GM19035 (cell line): ENCODE results near the gene EXOSC5.

ENCODE experiments used
- ATAC-seq: cut with Tn5 transposase; IDR thresholded peaks from one replicate; pipeline ENCODE4 v1.9.1; 2021; ENCODE audit not compliant: unreplicated experiment

EXOSC5 gene

GRCh38 chr19:41426952-41427646 is 29.9 kb upstream of the EXOSC5 start, which contains the start of gene B3GNT8:
Gene B3GNT8, minus strand, starts transcription at chr19:41427374. Its CDS starts 596 bp downstream, at chr19:41426778.
- no peak for ATAC-seq

DNA sequence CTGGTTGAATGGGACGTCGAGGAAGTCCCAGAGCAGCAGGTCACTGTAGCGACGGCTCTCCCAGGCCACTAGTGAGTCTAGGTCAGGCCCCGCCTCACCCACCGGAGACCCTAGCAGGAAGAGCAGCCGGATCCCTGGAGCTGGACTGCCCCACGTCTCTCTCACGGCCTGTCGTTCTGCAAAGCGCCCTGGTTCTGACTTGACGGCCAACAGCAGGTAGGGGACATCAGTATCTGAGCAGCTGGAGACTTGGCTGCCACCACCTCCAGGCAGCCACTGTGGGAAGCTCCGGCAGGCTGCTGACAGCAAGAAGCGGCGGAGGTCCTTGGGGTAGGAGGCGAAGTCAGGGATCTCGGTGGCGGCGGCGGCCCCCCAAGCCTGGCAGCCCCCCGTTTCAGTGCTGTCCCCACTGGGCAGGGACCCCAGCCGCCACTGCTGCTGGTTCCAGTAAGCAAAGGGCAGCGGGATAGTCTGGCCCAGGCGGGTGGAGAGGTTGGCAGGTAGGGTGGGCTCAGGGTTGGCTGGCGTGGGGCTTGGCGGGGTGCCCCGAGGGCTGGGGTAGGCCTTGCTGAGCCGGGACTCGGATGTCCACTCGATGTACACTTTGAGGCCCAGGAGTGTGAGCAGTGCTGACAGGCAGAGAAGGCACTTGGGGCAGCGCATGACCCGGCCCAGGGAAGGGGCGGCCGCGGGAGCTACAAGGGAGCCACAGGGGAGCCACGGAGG is 29.1 kb upstream of the EXOSC5 start:
- no peak for ATAC-seq

- no peak for ATAC-seq
Measured at GRCh38 chr19:41425174-41426115, 28.3 kb upstream of the EXOSC5 start.

DNA sequence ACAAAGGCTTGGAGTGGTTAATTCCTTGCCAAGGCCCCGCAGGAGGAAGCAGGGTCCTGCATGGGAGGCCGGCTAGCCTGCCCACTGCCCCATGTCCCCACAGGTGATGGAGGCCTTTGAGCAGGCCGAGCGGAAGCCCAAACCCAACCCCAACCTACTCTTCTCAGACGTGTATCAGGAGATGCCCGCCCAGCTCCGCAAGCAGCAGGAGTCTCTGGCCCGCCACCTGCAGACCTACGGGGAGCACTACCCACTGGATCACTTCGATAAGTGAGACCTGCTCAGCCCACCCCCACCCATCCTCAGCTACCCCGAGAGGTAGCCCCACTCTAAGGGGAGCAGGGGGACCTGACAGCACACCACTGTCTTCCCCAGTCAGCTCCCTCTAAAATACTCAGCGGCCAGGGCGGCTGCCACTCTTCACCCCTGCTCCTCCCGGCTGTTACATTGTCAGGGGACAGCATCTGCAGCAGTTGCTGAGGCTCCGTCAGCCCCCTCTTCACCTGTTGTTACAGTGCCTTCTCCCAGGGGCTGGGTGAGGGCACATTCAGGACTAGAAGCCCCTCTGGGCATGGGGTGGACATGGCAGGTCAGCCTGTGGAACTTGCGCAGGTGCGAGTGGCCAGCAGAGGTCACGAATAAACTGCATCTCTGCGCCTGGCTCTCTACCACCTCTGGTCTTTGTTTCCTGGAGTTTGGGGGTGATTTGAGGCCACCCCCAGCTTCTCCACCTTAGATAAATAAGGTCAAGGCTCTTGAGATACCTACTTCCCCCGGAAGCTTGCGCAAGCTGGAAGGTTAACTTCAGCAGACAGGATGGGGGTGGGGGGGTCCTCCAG is 27.4 kb upstream of the EXOSC5 start:
- ATAC-seq: no peak

- no peak for ATAC-seq
Measured at GRCh38 chr19:41422955-41423354, 25.8 kb upstream of the EXOSC5 start.

- ATAC-seq: no peak
Measured at GRCh38 chr19:41422456-41422855, 25.3 kb upstream of the EXOSC5 start.

DNA sequence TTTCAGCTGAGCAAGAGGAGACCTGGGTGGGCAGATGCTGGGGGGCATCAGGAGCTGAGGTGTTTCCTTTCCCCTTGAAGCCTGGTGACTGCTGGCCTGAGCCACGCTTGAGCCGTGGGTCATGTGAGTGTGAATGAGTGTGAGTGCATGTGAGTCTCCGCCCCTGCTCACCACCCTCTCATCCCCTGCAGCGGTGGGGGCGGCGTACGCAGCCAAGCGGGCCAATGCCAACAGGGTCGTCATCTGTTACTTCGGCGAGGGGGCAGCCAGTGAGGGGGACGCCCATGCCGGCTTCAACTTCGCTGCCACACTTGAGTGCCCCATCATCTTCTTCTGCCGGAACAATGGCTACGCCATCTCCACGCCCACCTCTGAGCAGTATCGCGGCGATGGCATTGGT is 24.8 kb upstream of the EXOSC5 start:
- ATAC-seq: no peak

GRCh38 chr19:41421314-41421713 is 24.2 kb upstream of the EXOSC5 start:
- ATAC-seq: no peak

DNA sequence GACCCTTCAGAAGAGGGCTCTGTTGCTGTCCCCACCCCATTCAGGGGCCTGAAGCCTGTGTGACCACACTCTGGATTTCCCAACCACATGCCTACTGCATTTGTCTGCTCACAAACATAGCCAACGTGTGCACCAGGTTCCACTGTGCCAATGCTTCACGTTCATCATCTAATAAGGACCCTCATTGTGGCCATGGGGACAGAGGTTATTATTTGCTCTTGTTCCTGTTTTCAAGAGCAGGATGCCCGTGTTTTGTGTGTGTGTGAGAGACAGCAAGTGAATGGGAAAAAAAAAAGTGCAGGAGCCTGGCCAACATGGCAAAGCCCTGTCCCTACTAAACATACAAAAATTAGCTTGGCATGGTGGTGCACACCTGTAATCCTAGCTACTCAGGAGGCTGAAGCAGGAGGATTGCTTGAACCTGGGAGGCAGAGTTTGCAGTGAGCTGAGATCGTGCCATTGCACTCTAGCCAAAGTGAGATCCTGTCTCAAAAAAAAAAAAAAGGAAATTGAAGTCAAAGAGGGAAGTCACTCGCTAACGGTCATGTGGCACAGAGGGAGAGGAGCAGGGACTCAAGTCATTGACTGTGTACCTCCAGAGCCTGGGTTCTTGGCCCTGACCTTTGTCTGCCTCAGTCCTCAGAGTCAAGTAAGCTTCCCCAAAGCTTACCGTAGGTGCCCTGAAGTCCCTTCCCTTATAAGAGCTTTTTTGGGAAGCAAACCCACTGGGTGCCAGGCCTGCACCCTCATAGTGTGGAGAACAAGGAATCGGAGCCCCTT is 23.1 kb upstream of the EXOSC5 start:
- no peak for ATAC-seq

DNA sequence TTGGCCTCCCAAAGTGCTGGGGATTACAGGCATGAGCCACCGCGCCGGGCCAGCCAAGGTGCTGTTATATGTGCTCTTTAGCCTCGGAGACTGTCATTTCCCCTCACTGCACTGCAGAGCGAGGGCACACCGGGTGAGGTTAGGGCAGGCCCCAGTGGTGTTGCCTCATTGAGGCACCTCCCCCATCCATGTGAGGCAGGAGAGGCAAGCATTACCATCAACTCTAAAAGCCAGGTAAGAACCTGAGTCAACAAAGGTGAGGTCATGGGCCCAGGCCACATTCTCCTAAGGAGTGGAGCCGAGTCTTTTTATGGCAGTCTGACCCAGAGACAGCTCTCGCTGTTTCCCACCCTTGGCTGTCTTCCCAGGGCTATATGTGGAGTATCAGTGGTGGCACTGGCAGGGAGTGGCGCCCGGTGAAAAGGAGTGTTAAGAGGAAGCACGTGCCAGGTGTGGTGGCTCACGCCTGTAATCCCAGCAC is 19.1 kb upstream of the EXOSC5 start:
- no peak for ATAC-seq

- no peak for ATAC-seq
Measured at GRCh38 chr19:41415154-41415571, 18.0 kb upstream of the EXOSC5 start.

DNA sequence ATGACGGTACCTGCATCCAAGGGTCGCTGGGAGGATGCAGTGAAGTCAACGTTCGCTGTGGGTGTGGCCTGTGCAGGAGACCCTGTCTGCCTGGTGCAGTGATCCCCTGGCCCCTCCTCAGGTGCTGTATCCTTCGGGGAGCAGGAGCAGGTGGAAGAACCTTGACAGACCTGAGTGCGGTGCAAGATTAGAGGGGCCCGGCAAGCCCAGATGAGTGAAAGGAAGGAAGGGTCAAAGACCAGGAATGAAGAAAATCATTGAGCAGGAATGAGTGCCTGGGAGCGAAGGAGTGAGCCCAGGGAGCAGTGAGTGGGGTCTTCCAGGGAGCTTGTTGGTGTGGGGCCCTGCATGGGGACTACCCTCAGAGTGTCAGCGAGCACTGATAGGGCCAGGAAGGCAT is 17.3 kb upstream of the EXOSC5 start:
- ATAC-seq: no peak

GRCh38 chr19:41413947-41414346 is 16.8 kb upstream of the EXOSC5 start:
- ATAC-seq: no peak

DNA sequence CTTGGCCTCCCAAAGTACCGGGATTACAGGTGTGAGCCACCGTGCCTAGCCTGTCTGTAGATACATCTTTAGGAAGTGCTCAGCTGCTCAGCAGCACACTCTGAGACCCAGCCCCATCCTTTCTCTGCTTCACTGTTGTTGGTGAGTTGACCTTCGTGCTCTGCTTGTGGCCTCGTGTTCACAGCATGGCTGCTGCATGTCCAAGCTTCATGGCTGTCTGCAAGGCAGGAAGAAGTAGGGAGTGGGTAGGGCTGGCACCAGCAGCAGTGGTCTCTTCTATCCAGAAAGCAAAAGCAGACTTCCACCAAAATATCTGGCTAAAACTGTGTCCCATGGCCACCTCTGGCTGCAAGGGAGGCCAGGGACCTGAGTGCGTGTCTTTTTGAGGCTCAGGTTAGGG is 15.8 kb upstream of the EXOSC5 start:
- ATAC-seq: no peak

DNA sequence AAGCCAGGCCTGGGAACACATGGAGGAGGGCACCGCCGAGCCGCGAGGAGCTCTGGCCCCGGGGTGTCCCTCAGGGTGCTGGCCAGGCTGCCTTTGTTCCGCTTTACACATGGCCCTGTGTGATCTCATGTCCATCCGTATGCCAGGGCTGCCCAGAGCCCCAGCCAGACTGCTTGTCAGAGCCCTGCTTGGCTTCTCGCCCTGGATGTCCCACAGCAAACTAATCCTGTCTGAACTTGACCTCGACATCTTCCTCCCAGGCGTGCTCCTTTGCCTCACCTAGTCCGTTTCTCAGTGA is 14.8 kb upstream of the EXOSC5 start:
- no peak for ATAC-seq

- ATAC-seq: no peak
Measured at GRCh38 chr19:41411100-41411967, 14.2 kb upstream of the EXOSC5 start.

DNA sequence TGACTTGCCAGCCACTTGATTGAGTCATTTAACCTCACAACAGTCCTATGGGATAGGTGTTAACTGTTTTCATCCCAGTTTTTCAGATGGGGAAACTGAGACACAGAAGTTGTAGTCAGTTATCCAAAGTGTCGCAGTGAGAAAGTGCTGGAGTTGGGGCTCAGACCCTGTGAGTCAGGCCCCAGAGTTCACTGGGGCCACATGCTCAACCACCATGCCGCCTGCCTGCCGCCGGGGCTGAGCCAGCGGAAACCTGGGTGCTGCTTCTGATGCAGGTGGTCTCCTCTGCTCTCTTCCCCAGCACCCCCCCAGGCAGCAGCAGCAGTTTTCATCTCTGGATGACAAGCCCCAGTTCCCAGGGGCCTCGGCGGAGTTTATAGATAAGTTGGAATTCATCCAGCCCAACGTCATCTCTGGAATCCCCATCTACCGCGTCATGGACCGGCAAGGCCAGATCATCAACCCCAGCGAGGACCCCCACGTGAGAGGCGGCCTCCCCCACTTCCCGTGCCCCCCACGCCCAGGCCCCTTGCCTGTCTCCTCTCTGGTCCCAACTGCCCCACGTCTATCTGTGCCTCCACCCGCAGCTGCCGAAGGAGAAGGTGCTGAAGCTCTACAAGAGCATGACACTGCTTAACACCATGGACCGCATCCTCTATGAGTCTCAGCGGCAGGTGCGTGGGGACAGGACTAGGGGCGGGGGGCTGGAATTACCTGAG is 13.3 kb upstream of the EXOSC5 start:
- ATAC-seq: no peak

GRCh38 chr19:41409288-41409687 is 12.1 kb upstream of the EXOSC5 start:
- no peak for ATAC-seq
